OCI-LY1 (cell line): ENCODE data around the gene CHIT1.

Source experiments
- EZH2 ChIP-seq: fragments of 200-600 bp; sonication (generic), shearing (Covaris generic); IDR thresholded peaks from 2 replicates; pipeline ENCODE4 v1.8.0; 2017; ENCODE audit warnings: borderline replicate concordance, mixed run types, mild to moderate bottlenecking, antibody characterized with exemption, low read length, moderate library complexity, mixed read lengths
- TF ChIP-seq, protein P1 (sequence below): fragments of 200-600 bp; sonication (generic), shearing (Covaris generic); IDR thresholded peaks from 2 replicates; pipeline ENCODE4 v1.5.1; 2017; ENCODE audit warnings: mild to moderate bottlenecking, antibody characterized with exemption, low read length, moderate library complexity, mixed read lengths

DNA sequence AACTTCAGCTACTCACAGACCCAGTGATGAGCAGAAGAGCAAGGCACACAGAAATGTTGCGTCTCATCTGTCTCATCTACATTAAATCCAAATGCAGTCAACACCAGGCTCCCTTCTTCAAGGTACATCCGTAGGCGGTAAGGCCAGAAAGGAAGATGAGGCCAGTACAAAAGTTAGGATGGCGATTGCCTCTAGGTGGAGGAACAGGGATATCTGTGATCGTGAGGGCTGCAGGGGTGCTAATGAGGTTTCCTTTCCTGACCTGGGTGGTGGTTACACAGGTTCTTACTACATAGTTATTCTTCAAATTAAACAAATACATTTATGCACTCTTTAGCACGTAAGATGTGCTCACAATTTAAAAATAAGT is 52.5 kb downstream of the CHIT1 start:
- TF ChIP-seq, protein P1, sequence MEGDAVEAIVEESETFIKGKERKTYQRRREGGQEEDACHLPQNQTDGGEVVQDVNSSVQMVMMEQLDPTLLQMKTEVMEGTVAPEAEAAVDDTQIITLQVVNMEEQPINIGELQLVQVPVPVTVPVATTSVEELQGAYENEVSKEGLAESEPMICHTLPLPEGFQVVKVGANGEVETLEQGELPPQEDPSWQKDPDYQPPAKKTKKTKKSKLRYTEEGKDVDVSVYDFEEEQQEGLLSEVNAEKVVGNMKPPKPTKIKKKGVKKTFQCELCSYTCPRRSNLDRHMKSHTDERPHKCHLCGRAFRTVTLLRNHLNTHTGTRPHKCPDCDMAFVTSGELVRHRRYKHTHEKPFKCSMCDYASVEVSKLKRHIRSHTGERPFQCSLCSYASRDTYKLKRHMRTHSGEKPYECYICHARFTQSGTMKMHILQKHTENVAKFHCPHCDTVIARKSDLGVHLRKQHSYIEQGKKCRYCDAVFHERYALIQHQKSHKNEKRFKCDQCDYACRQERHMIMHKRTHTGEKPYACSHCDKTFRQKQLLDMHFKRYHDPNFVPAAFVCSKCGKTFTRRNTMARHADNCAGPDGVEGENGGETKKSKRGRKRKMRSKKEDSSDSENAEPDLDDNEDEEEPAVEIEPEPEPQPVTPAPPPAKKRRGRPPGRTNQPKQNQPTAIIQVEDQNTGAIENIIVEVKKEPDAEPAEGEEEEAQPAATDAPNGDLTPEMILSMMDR: no peak
- TF ChIP-seq EZH2: no peak
